Measurements from ENCODE around the gene SCN1A.

The SCN1A gene

DNA sequence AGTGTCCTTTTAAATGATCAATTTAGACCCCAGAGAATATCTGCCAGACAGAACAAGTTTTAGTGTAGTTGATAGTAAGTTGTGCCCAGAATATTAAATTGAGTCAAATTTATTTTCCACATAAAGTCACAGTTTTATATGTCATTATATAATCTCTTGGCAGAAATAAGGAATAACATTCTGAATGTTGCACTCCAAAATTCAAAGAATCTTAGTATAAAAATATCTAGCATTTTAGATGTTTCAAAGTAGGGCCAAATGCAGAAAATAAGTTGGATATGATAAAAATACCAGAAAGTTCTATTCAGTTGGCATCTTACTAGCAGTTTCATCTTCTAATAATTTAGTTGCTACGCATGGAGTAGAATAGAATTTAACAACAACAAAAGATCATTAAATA, 33.5 kb downstream of the SCN1A start:
- no peak overlapping the region for H3K27ac ChIP-seq
- TF ChIP-seq, protein P1, sequence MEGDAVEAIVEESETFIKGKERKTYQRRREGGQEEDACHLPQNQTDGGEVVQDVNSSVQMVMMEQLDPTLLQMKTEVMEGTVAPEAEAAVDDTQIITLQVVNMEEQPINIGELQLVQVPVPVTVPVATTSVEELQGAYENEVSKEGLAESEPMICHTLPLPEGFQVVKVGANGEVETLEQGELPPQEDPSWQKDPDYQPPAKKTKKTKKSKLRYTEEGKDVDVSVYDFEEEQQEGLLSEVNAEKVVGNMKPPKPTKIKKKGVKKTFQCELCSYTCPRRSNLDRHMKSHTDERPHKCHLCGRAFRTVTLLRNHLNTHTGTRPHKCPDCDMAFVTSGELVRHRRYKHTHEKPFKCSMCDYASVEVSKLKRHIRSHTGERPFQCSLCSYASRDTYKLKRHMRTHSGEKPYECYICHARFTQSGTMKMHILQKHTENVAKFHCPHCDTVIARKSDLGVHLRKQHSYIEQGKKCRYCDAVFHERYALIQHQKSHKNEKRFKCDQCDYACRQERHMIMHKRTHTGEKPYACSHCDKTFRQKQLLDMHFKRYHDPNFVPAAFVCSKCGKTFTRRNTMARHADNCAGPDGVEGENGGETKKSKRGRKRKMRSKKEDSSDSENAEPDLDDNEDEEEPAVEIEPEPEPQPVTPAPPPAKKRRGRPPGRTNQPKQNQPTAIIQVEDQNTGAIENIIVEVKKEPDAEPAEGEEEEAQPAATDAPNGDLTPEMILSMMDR (conservative IDR thresholded peaks at IDR 0.05) = no peak
- no peak for TF ChIP-seq ZFX (IDR thresholded peaks at IDR 0.05)

GRCh38 chr2:166092889-166093288, 34.9 kb downstream of the SCN1A start:
- no peak overlapping the region for H3K27ac ChIP-seq

GRCh38 chr2:166091439-166091838, 36.4 kb downstream of the SCN1A start:
- H3K27ac ChIP-seq = no peak overlapping the region
- TF ChIP-seq ZFX (IDR thresholded peaks at IDR 0.05) = no peak
- TF ChIP-seq, protein P1 (conservative IDR thresholded peaks at IDR 0.05) = no peak

More at GRCh38 chr2:166092889-166093288, 34.9 kb downstream of the SCN1A start:
- TF ChIP-seq, protein P1 (conservative IDR thresholded peaks at IDR 0.05) = no peak
- TF ChIP-seq ZFX (IDR thresholded peaks at IDR 0.05) = no peak

GRCh38 chr2:166090908-166091307, 36.9 kb downstream of the SCN1A start:
- H3K27ac ChIP-seq = no peak overlapping the region
- TF ChIP-seq ZFX (IDR thresholded peaks at IDR 0.05) = no peak
- TF ChIP-seq, protein P1 (conservative IDR thresholded peaks at IDR 0.05) = no peak

GRCh38 chr2:166090346-166090745, 37.5 kb downstream of the SCN1A start:
- TF ChIP-seq, protein P1 (conservative IDR thresholded peaks at IDR 0.05) = no peak
- no peak overlapping the region for H3K27ac ChIP-seq

- H3K27ac ChIP-seq = no peak overlapping the region
- TF ChIP-seq ZFX (IDR thresholded peaks at IDR 0.05) = no peak
- TF ChIP-seq, protein P1 (conservative IDR thresholded peaks at IDR 0.05) = no peak
Observed at GRCh38 chr2:166088634-166089033, 39.2 kb downstream of the SCN1A start.

DNA sequence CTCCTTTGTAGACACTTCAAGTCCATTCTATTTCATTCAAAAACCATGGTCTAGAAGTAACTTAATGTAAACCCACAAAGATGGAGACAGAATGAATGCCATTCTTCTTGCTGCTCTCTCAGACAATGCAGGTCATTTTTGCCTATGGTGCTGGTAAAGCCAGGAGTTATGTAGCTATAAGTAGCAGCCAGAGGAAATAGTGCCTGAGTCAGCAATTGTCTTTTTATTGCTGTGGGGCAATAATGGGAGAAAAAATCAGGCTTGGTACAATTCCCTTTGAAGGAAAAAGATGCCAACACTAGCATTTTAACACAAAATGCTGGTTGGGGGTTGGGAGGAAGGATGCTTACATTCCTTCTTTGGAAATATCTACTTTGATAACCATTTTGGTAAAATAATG, 43.5 kb downstream of the SCN1A start:
- TF ChIP-seq ZFX (IDR thresholded peaks at IDR 0.05) = no peak

DNA sequence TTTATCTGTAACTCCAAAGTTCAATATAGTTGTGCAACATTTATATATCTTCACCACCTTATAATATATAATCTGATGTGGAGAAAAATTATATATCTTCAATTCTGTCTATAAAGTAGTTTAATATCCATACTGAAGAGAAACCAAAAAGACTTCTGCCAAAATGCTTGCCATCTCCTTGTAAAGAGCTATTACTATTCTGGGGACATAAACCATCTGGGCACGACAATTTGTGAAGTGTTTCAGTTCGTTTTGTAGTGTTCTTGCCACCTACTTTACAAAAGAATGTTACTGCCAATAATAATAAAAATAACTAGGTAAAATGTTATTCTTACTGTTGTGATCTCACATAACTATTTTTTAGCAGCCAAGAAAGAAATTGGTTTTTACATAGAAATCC, 45.1 kb downstream of the SCN1A start:
- no peak for TF ChIP-seq ZFX (IDR thresholded peaks at IDR 0.05)
- TF ChIP-seq, protein P1 (conservative IDR thresholded peaks at IDR 0.05) = no peak
- no peak overlapping the region for H3K27ac ChIP-seq

More for the DNA sequence above, 43.5 kb downstream of the SCN1A start:
- no peak overlapping the region for H3K27ac ChIP-seq
